Measurements from ENCODE around the gene LAG3.

Gene LAG3

GRCh38 chr12:6750506-6750905 lies 21.8 kb upstream of the LAG3 start:
- H3K27ac ChIP-seq (ENCODE audit: low read depth, low read length), result no peak overlapping the region
- H3K4me1 ChIP-seq (ENCODE audit: control insufficient read depth, low read length), result peaks cover 37% of the 10 kb centered on the region
- H3K9me3 ChIP-seq (ENCODE audit: control insufficient read depth, insufficient read depth, low read length), result no peaks in the 10 kb centered on the region
- TF ChIP-seq CTCF (IDR thresholded peaks at IDR 0.05; ENCODE audit: low read depth, low read length, poor library complexity, severe bottlenecking), result no peak
- no peak for TF ChIP-seq EZH2phosphoT487 (IDR thresholded peaks at IDR 0.05; ENCODE audit: borderline replicate concordance, low read length)
- H3K27me3 ChIP-seq (ENCODE audit: control insufficient read depth, low read length), result no peaks in the 10 kb centered on the region
- H3K36me3 ChIP-seq (ENCODE audit: control insufficient read depth, low read length), result peaks cover 61% of the 10 kb centered on the region
- H3K9me2 ChIP-seq (replicated peaks; ENCODE audit: control insufficient read depth, low read length), result no peaks in the 10 kb centered on the region
- peaks cover 13% of the 10 kb centered on the region for H3K79me2 ChIP-seq (ENCODE audit: control insufficient read depth, low read length)
- H3K4me3 ChIP-seq (ENCODE audit: low read length), result no peak overlapping the region
- no peaks in the 10 kb centered on the region for H4K20me1 ChIP-seq (ENCODE audit: control insufficient read depth, insufficient read depth, low read depth, low read length)
- no peaks in the 10 kb centered on the region; the same call in 1 of the 2 replicates for H3F3A ChIP-seq (ENCODE audit: control insufficient read depth, insufficient read depth)
- H3K4me2 ChIP-seq (ENCODE audit: low read length), result no peak overlapping the region

DNA sequence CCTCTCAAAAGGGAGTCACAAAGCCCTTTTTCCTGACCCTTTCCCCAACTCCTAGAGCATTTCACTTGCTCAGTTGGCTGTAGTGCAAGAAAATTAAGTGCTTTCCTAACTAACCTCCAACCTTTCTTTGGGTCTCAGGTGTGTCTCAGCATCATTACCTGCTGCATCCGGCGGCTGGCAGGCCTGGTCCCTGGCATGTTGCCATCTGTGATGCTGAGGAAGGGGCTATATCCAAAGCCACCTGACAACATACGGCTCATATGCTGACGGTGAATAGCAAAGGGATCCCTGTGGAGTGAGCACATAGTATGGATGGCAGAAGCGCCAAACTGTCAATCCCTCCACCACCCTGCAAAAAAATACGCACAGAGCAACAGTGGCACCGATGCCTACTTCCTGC lies 20.6 kb upstream of the LAG3 start:
- Histone ChIP-seq H3K9me2 (replicated peaks; ENCODE audit: control insufficient read depth, low read length) (no peaks in the 10 kb centered on the region), H3K27me3 (ENCODE audit: control insufficient read depth, low read length) (no peaks in the 10 kb centered on the region), H3K4me3 (ENCODE audit: low read length) (peak overlapping the region; percentile 88), H3K9me3 (ENCODE audit: control insufficient read depth, insufficient read depth, low read length) (no peaks in the 10 kb centered on the region), H3K36me3 (ENCODE audit: control insufficient read depth, low read length) (peaks cover 53% of the 10 kb centered on the region), H3F3A (ENCODE audit: control insufficient read depth, insufficient read depth) (no peaks in the 10 kb centered on the region; the same call in 1 of the 2 replicates), H3K4me1 (ENCODE audit: control insufficient read depth, low read length) (peaks cover 25% of the 10 kb centered on the region), H3K79me2 (ENCODE audit: control insufficient read depth, low read length) (peaks cover 13% of the 10 kb centered on the region), H4K20me1 (ENCODE audit: control insufficient read depth, insufficient read depth, low read depth, low read length) (no peaks in the 10 kb centered on the region), H3K27ac (ENCODE audit: low read depth, low read length) (no peak overlapping the region), H3K4me2 (ENCODE audit: low read length) (peak overlapping the region; percentile 98)
- no peak for TF ChIP-seq CTCF (IDR thresholded peaks at IDR 0.05; ENCODE audit: low read depth, low read length, poor library complexity, severe bottlenecking)
- no peak for TF ChIP-seq EZH2phosphoT487 (IDR thresholded peaks at IDR 0.05; ENCODE audit: borderline replicate concordance, low read length)

DNA sequence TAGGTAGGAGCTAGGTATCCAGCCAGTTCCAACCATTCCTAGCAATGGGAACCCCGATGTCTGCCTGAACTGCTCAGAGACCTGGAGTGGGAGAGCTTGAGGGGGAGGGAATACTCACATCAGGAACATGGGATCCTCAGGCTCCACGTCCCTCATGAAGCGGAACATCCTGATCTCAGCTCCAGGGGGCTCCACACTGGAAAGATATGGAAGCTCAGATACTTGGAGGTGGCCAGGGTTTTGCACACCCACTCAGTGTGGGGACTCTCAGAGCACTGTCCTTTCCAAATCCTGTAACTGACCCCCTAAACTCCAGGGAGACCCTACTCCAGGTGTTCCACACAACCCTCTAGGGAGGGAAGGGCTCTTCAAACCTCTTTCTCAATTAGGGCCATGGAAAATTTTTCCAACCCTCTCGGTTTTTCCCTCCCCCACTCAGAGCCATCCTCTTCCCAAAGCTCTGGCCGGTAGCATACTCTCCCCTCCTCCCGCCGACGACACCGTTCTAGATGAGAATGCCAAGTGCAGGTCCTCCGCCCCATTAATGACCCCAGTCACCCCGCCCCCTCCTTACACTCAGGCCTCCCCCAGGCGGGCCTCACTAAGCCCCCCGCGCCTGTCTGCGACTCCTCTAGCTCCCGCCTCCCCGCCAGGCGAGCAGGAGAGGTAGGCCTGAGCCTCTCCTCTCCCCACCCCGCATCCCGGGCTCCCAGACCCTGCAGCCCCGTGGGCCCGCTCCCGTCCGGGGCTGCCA lies 20.0 kb upstream of the LAG3 start:
- peaks cover 13% of the 10 kb centered on the region for H3K79me2 ChIP-seq (ENCODE audit: control insufficient read depth, low read length)
- H3K4me3 ChIP-seq (ENCODE audit: low read length), result peak overlapping the region; percentile 88
- H3K36me3 ChIP-seq (ENCODE audit: control insufficient read depth, low read length), result peaks cover 47% of the 10 kb centered on the region
- H3K27ac ChIP-seq (ENCODE audit: low read depth, low read length), result peak overlapping the region; percentile 90
- peaks cover 27% of the 10 kb centered on the region for H3K4me1 ChIP-seq (ENCODE audit: control insufficient read depth, low read length)
- no peaks in the 10 kb centered on the region for H4K20me1 ChIP-seq (ENCODE audit: control insufficient read depth, insufficient read depth, low read depth, low read length)
- no peaks in the 10 kb centered on the region; the same call in 1 of the 2 replicates for H3F3A ChIP-seq (ENCODE audit: control insufficient read depth, insufficient read depth)
- no peaks in the 10 kb centered on the region for H3K9me2 ChIP-seq (replicated peaks; ENCODE audit: control insufficient read depth, low read length)
- TF ChIP-seq EZH2phosphoT487 (IDR thresholded peaks at IDR 0.05; ENCODE audit: borderline replicate concordance, low read length) (no peak), CTCF (IDR thresholded peaks at IDR 0.05; ENCODE audit: low read depth, low read length, poor library complexity, severe bottlenecking) (no peak)
- H3K9me3 ChIP-seq (ENCODE audit: control insufficient read depth, insufficient read depth, low read length), result no peaks in the 10 kb centered on the region
- H3K4me2 ChIP-seq (ENCODE audit: low read length), result peak overlapping the region; percentile 98
- H3K27me3 ChIP-seq (ENCODE audit: control insufficient read depth, low read length), result no peaks in the 10 kb centered on the region

Data from DOHH2 (cell line).